ENCODE data around the gene ITGA3.

Gene ITGA3

GRCh38 chr17:50094753-50095619 lies 39.1 kb downstream of the ITGA3 start, which contains the start of gene PDK2:
Gene PDK2, plus strand, starts transcription at chr17:50095351. Its CDS starts 85 bp downstream, at chr17:50095436.
- WGBS, 2 experiments (ENCODE audit: insufficient coverage in 2 of 2): 0 to 2% methylated on average over 48 to 61 of the region's 68 CpGs
- H3K36me3 ChIP-seq (ENCODE audit: control insufficient read depth, insufficient read depth, low read length): peaks cover 6% of the 10 kb centered on the region
- peak within 1 kb of the TSS; percentile 95 for H3K4me3 ChIP-seq (ENCODE audit: extremely low read depth, insufficient read depth, low read length, poor library complexity, severe bottlenecking)
- H3K4me1 ChIP-seq (ENCODE audit: control insufficient read depth, insufficient read depth, low read length, poor library complexity, severe bottlenecking): peaks cover 2% of the 10 kb centered on the region
- H3K27ac ChIP-seq (ENCODE audit: low read depth, low read length, severe bottlenecking): peak within 1 kb of the TSS; percentile 62
- H3K9me3 ChIP-seq (ENCODE audit: control insufficient read depth, low read length): no peaks in the 10 kb centered on the region

GRCh38 chr17:50095626-50096037 lies 39.7 kb downstream of the ITGA3 start:
- 0 to 2% methylated on average over 7 to 9 of the region's 12 CpGs for whole genome bisulfite sequencing, 2 experiments (ENCODE audit: insufficient coverage in 2 of 2)
- H3K4me3 ChIP-seq (ENCODE audit: extremely low read depth, insufficient read depth, low read length, poor library complexity, severe bottlenecking): peak overlapping the region; percentile 95
- peak overlapping the region; percentile 62 for H3K27ac ChIP-seq (ENCODE audit: low read depth, low read length, severe bottlenecking)
- H3K9me3 ChIP-seq (ENCODE audit: control insufficient read depth, low read length): no peaks in the 10 kb centered on the region
- H3K4me1 ChIP-seq (ENCODE audit: control insufficient read depth, insufficient read depth, low read length, poor library complexity, severe bottlenecking): peaks cover 9% of the 10 kb centered on the region
- H3K36me3 ChIP-seq (ENCODE audit: control insufficient read depth, insufficient read depth, low read length): peaks cover 3% of the 10 kb centered on the region

- peak overlapping the region; percentile 95 for H3K4me3 ChIP-seq (ENCODE audit: extremely low read depth, insufficient read depth, low read length, poor library complexity, severe bottlenecking)
- 50 to 61% methylated on average over 5 to 6 of the region's 6 CpGs for WGBS, 2 experiments (ENCODE audit: insufficient coverage in 2 of 2)
- H3K27ac ChIP-seq (ENCODE audit: low read depth, low read length, severe bottlenecking): no peak overlapping the region
Measured at GRCh38 chr17:50096092-50096491, 40.2 kb downstream of the ITGA3 start.

GRCh38 chr17:50096758-50097157 lies 40.8 kb downstream of the ITGA3 start:
- Histone ChIP-seq H3K36me3 (ENCODE audit: control insufficient read depth, insufficient read depth, low read length) (peaks cover 3% of the 10 kb centered on the region), H3K4me3 (ENCODE audit: extremely low read depth, insufficient read depth, low read length, poor library complexity, severe bottlenecking) (no peak overlapping the region), H3K27ac (ENCODE audit: low read depth, low read length, severe bottlenecking) (no peak overlapping the region), H3K9me3 (ENCODE audit: control insufficient read depth, low read length) (no peaks in the 10 kb centered on the region), H3K4me1 (ENCODE audit: control insufficient read depth, insufficient read depth, low read length, poor library complexity, severe bottlenecking) (peaks cover 20% of the 10 kb centered on the region)
- WGBS, 2 experiments (ENCODE audit: insufficient coverage in 2 of 2): 86 to 100% methylated on average over 2 to 3 of the region's 3 CpGs

More at GRCh38 chr17:50096092-50096491, 40.2 kb downstream of the ITGA3 start:
- Histone ChIP-seq H3K9me3 (ENCODE audit: control insufficient read depth, low read length) (no peaks in the 10 kb centered on the region), H3K4me1 (ENCODE audit: control insufficient read depth, insufficient read depth, low read length, poor library complexity, severe bottlenecking) (peaks cover 13% of the 10 kb centered on the region), H3K36me3 (ENCODE audit: control insufficient read depth, insufficient read depth, low read length) (peaks cover 3% of the 10 kb centered on the region)

DNA sequence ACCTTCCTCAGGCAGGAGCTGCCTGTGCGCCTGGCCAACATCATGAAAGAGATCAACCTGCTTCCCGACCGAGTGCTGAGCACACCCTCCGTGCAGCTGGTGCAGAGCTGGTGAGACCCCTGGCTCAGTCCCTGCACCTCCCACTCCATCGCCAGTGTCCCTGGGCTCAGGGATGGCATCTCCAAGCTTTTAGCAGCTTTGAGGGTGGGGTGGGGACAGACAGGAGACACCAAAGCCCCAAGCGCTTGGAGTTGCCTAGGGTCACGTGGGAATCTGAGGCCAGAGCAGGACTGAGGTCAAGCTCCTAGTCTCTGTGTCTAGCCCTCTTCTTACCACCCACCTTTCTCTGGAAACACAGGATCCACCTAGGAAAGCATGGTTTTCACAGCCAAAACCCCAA lies 41.5 kb downstream of the ITGA3 start:
- no peaks in the 10 kb centered on the region for H3K9me3 ChIP-seq (ENCODE audit: control insufficient read depth, low read length)
- H3K4me3 ChIP-seq (ENCODE audit: extremely low read depth, insufficient read depth, low read length, poor library complexity, severe bottlenecking): no peak overlapping the region
- H3K4me1 ChIP-seq (ENCODE audit: control insufficient read depth, insufficient read depth, low read length, poor library complexity, severe bottlenecking): peaks cover 26% of the 10 kb centered on the region
- no peak overlapping the region for H3K27ac ChIP-seq (ENCODE audit: low read depth, low read length, severe bottlenecking)
- peaks cover 3% of the 10 kb centered on the region for H3K36me3 ChIP-seq (ENCODE audit: control insufficient read depth, insufficient read depth, low read length)
- WGBS, 2 experiments (ENCODE audit: insufficient coverage in 2 of 2): 76 to 79% methylated on average over 2 to 5 of the region's 7 CpGs

DNA sequence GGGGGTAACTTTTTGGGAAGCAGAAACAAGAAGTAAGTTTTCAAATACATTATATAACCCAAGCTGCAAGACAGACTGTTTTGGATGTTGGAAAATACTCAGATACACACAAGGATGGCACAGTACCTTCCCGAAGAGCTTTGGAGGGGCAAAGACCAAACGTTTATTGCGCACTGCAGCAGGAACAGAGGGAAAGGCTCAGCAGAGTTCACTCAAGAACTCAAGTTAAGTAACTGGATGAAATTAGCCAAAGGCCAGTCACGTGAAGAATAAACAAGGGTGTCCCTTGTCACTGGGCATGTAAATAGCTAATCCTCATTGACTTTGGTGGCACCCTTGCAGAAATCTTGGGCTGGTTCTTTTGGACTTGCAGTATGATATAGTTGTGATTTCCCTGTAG lies 42.0 kb downstream of the ITGA3 start:
- Histone ChIP-seq H3K36me3 (ENCODE audit: control insufficient read depth, insufficient read depth, low read length) (peaks cover 3% of the 10 kb centered on the region), H3K9me3 (ENCODE audit: control insufficient read depth, low read length) (no peaks in the 10 kb centered on the region), H3K4me1 (ENCODE audit: control insufficient read depth, insufficient read depth, low read length, poor library complexity, severe bottlenecking) (peaks cover 26% of the 10 kb centered on the region), H3K4me3 (ENCODE audit: extremely low read depth, insufficient read depth, low read length, poor library complexity, severe bottlenecking) (no peak overlapping the region), H3K27ac (ENCODE audit: low read depth, low read length, severe bottlenecking) (no peak overlapping the region)
- WGBS, 2 experiments (ENCODE audit: insufficient coverage in 2 of 2): 80 to 100% methylated on average over 4 of the region's 4 CpGs

DNA sequence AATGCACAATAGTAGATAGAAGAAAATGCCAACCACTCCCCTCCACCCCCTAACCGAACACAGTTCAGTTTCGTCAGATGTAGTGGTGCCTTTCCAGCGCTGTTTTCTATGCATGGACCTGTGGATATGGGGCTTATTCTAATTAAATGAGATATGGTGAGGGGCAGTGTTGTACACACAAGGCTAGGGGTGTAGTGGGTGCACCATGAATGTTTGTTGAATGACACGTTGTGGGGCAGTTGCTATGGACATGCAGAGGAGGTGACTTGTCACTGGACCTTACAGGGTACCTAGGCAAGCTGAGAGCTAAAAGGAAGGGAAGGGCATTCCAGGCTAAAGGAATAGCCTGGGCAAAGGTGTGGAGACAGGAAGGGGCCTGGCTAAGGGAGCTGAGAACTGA lies 42.7 kb downstream of the ITGA3 start:
- H3K36me3 ChIP-seq (ENCODE audit: control insufficient read depth, insufficient read depth, low read length): peaks cover 3% of the 10 kb centered on the region
- H3K4me1 ChIP-seq (ENCODE audit: control insufficient read depth, insufficient read depth, low read length, poor library complexity, severe bottlenecking): peaks cover 26% of the 10 kb centered on the region
- no peaks in the 10 kb centered on the region for H3K9me3 ChIP-seq (ENCODE audit: control insufficient read depth, low read length)
- WGBS, 2 experiments (ENCODE audit: insufficient coverage in 2 of 2): 67 to 83% methylated on average over 1 to 2 of the region's 4 CpGs
- no peak overlapping the region for H3K27ac ChIP-seq (ENCODE audit: low read depth, low read length, severe bottlenecking)
- no peak overlapping the region for H3K4me3 ChIP-seq (ENCODE audit: extremely low read depth, insufficient read depth, low read length, poor library complexity, severe bottlenecking)

- Histone ChIP-seq H3K36me3 (ENCODE audit: control insufficient read depth, insufficient read depth, low read length) (peaks cover 3% of the 10 kb centered on the region), H3K4me1 (ENCODE audit: control insufficient read depth, insufficient read depth, low read length, poor library complexity, severe bottlenecking) (peaks cover 26% of the 10 kb centered on the region), H3K27ac (ENCODE audit: low read depth, low read length, severe bottlenecking) (no peak overlapping the region), H3K4me3 (ENCODE audit: extremely low read depth, insufficient read depth, low read length, poor library complexity, severe bottlenecking) (no peak overlapping the region), H3K9me3 (ENCODE audit: control insufficient read depth, low read length) (no peaks in the 10 kb centered on the region)
- 33 to 93% methylated on average over 1 to 2 of the region's 5 CpGs for WGBS, 2 experiments (ENCODE audit: insufficient coverage in 2 of 2)
Measured at GRCh38 chr17:50099003-50099402, 43.1 kb downstream of the ITGA3 start.

- H3K36me3 ChIP-seq (ENCODE audit: control insufficient read depth, insufficient read depth, low read length): peaks cover 3% of the 10 kb centered on the region
- 73 to 75% methylated on average over 1 to 3 of the region's 5 CpGs for WGBS, 2 experiments (ENCODE audit: insufficient coverage in 2 of 2)
- peaks cover 26% of the 10 kb centered on the region for H3K4me1 ChIP-seq (ENCODE audit: control insufficient read depth, insufficient read depth, low read length, poor library complexity, severe bottlenecking)
- no peaks in the 10 kb centered on the region for H3K9me3 ChIP-seq (ENCODE audit: control insufficient read depth, low read length)
- H3K27ac ChIP-seq (ENCODE audit: low read depth, low read length, severe bottlenecking): no peak overlapping the region
- H3K4me3 ChIP-seq (ENCODE audit: extremely low read depth, insufficient read depth, low read length, poor library complexity, severe bottlenecking): no peak overlapping the region
Measured at GRCh38 chr17:50100480-50100883, 44.6 kb downstream of the ITGA3 start.

- Histone ChIP-seq H3K4me1 (ENCODE audit: control insufficient read depth, insufficient read depth, low read length, poor library complexity, severe bottlenecking) (peaks cover 26% of the 10 kb centered on the region), H3K27ac (ENCODE audit: low read depth, low read length, severe bottlenecking) (peak overlapping the region; percentile 66), H3K4me3 (ENCODE audit: extremely low read depth, insufficient read depth, low read length, poor library complexity, severe bottlenecking) (no peak overlapping the region), H3K36me3 (ENCODE audit: control insufficient read depth, insufficient read depth, low read length) (peaks cover 6% of the 10 kb centered on the region), H3K9me3 (ENCODE audit: control insufficient read depth, low read length) (no peaks in the 10 kb centered on the region)
- WGBS, 2 experiments (ENCODE audit: insufficient coverage in 2 of 2): 18 to 27% methylated on average over 10 to 14 of the region's 15 CpGs
Measured at GRCh38 chr17:50100921-50101345, 45.0 kb downstream of the ITGA3 start.

All from mesodermal cell (in vitro differentiated cells).